GM23338 (cell line): Measurements from ENCODE around the gene DTYMK. TPM values are rescaled to one million over a fixed set of nuclear protein-coding genes. Genes with fewer than 3 reads are reported as not detected.

ENCODE experiments used
- ATAC-seq: fragments of 200-7000 bp; cut with Tn5 transposase; 3 replicates; pipeline ENCODE4 v1.9.1; 2020
- DNase-seq: peaks from one replicate; pipeline ENCODE4 v3.0.0-alpha.2; 2015; ENCODE audit warnings: low spot score
- H2AFZ ChIP-seq: fragments of 200-600 bp; sonication (generic); 2 replicates; pipeline ENCODE4 v1.8.0; 2016; ENCODE audit warnings: antibody characterized with exemption, mild to moderate bottlenecking, moderate library complexity
- H3F3A ChIP-seq: fragments of 200-600 bp; sonication (generic); replicated peaks from 2 replicates; pipeline ENCODE4 v1.8.0; 2017; ENCODE audit warnings: antibody characterized with exemption, mixed run types, low read depth
- H3K27ac ChIP-seq: fragments of 200-600 bp; sonication (generic); 2 replicates; pipeline ENCODE4 v1.6.1; 2016; ENCODE audit warnings: low read depth
- H3K27me3 ChIP-seq: fragments of 200-600 bp; sonication (generic); 2 replicates; pipeline ENCODE4 v1.8.0; 2016; ENCODE audit warnings: mild to moderate bottlenecking, mixed run types, moderate library complexity; ENCODE audit not compliant: insufficient read depth
- H3K36me3 ChIP-seq: fragments of 200-600 bp; sonication (generic); 2 replicates; pipeline ENCODE4 v1.8.0; 2016; ENCODE audit warnings: mild to moderate bottlenecking; ENCODE audit not compliant: insufficient read depth
- H3K4me1 ChIP-seq: fragments of 200-600 bp; sonication (generic); 2 replicates; pipeline ENCODE4 v1.8.0; 2016; ENCODE audit warnings: mild to moderate bottlenecking, moderate library complexity; ENCODE audit not compliant: insufficient read depth
- H3K4me2 ChIP-seq: fragments of 200-600 bp; sonication (generic); 2 replicates; pipeline ENCODE4 v1.7.1; 2017; ENCODE audit warnings: mixed run types
- H3K4me3 ChIP-seq: fragments of 200-600 bp; sonication (generic); 2 replicates; pipeline ENCODE4 v1.6.1; 2016; ENCODE audit warnings: mixed run types
- H3K79me2 ChIP-seq: fragments of 200-600 bp; sonication (generic); replicated peaks from 2 replicates; pipeline ENCODE4 v1.8.0; 2017; ENCODE audit warnings: mild to moderate bottlenecking; ENCODE audit not compliant: insufficient read depth
- H3K9me2 ChIP-seq: fragments of 200-600 bp; sonication (generic); 2 replicates; pipeline ENCODE4 v1.8.0; 2017; ENCODE audit not compliant: insufficient read depth
- H4K20me1 ChIP-seq: fragments of 200-600 bp; sonication (generic); replicated peaks from 2 replicates; pipeline ENCODE4 v1.8.0; 2017; ENCODE audit warnings: mild to moderate bottlenecking; ENCODE audit not compliant: insufficient read depth
- H3K27ac Mint-ChIP-seq: 2 replicates; pipeline ENCODE4 v1.8.0; 2020; ENCODE audit warnings: inconsistent platforms, mild to moderate bottlenecking, moderate library complexity, mixed read lengths
- H3K27me3 Mint-ChIP-seq: 3 replicates; pipeline ENCODE4 v1.8.0; 2022; ENCODE audit warnings: low read depth, mild to moderate bottlenecking, moderate library complexity, mixed read lengths, inconsistent platforms; ENCODE audit not compliant: insufficient read depth, poor library complexity
- H3K36me3 Mint-ChIP-seq: 3 replicates; pipeline ENCODE4 v1.8.0; 2021; ENCODE audit warnings: low read depth, mild to moderate bottlenecking, inconsistent platforms, moderate library complexity, mixed read lengths
- H3K4me1 Mint-ChIP-seq: 3 replicates; pipeline ENCODE4 v1.8.0; 2020; ENCODE audit warnings: mild to moderate bottlenecking, inconsistent platforms, mixed read lengths
- H3K4me3 Mint-ChIP-seq: 3 replicates; pipeline ENCODE4 v1.8.0; 2021; ENCODE audit warnings: moderate library complexity, mild to moderate bottlenecking, inconsistent platforms, mixed read lengths
- H3K9me3 Mint-ChIP-seq: 3 replicates; pipeline ENCODE4 v1.8.0; 2020; ENCODE audit warnings: moderate library complexity, mild to moderate bottlenecking, inconsistent platforms, mixed read lengths
- CREB1 ChIP-seq: fragments of 250-450 bp; sonication (Bioruptor Pico); IDR thresholded peaks from 2 replicates; pipeline ENCODE4 v1.5.0; 2020; ENCODE audit warnings: low read depth, mild to moderate bottlenecking, moderate library complexity
- CTCF ChIP-seq, 2 experiments: fragments of 200-600 bp in 1 of 2; sonication (generic) in 1 of 2; conservative IDR thresholded peaks; 2 replicates each; pipeline versions ENCODE4 v1.5.1 to v1.6.1; 2016 to 2017; ENCODE audit warnings: antibody characterized with exemption in 2 of 2, low read depth in 2 of 2, mild to moderate bottlenecking in 2 of 2, moderate library complexity in 1 of 2
- EZH2 ChIP-seq: fragments of 200-600 bp; sonication (generic); IDR thresholded peaks from one replicate; pipeline ENCODE4 v1.8.0; 2017; ENCODE audit warnings: antibody characterized with exemption, mild to moderate bottlenecking, low read depth; ENCODE audit not compliant: unreplicated experiment
- EZH2phosphoT487 ChIP-seq: fragments of 200-600 bp; sonication (generic); IDR thresholded peaks from one replicate; pipeline ENCODE4 v1.8.1; 2018; ENCODE audit warnings: antibody characterized with exemption; ENCODE audit not compliant: unreplicated experiment
- NANOG ChIP-seq: IDR thresholded peaks from 2 replicates; pipeline ENCODE4 v1.6.1; 2016; ENCODE audit warnings: antibody characterized with exemption, borderline replicate concordance
- POLR2AphosphoS5 ChIP-seq: IDR thresholded peaks from 2 replicates; pipeline ENCODE4 v1.6.1; 2016; ENCODE audit warnings: antibody characterized with exemption, low read depth
- STAT1 ChIP-seq: IDR thresholded peaks from one replicate; pipeline ENCODE4 v1.6.1; 2016; ENCODE audit warnings: antibody characterized with exemption; ENCODE audit not compliant: unreplicated experiment
- ZNF114 ChIP-seq: fragments of 250-450 bp; sonication (Bioruptor Pico); IDR thresholded peaks from 2 replicates; pipeline ENCODE4 v1.5.0; 2020; ENCODE audit warnings: mild to moderate bottlenecking, moderate library complexity
- ZNF331 ChIP-seq: fragments of 250-450 bp; sonication (Bioruptor Pico); IDR thresholded peaks from 2 replicates; pipeline ENCODE4 v1.5.0; 2020; ENCODE audit warnings: low read depth, mild to moderate bottlenecking, moderate library complexity
- polyA plus RNA-seq: library from polyadenylated mRNA; unstranded; fragments of >200 nt; fragmentation: Nextera tagmentation; extraction: Ambion mirVana; gene quantifications from 2 replicates; pipeline ENCODE4 v1.2.1, GENCODE V29; 2016
- total RNA-seq: library from RNA; depleted of rRNA; stranded (reverse); fragments of >200 nt; shearing (Covaris generic); gene quantifications from 2 replicates; pipeline ENCODE4 v1.2.3, GENCODE V29; 2014
- TF ChIP-seq, protein P1 (sequence below): IDR thresholded peaks from one replicate; pipeline ENCODE4 v1.6.1; 2018; ENCODE audit warnings: antibody characterized with exemption; ENCODE audit not compliant: unreplicated experiment

DTYMK gene
- total and polyA plus RNA-seq, 2 experiments from 2014 or later = 55.4 to 65.4 TPM

DNA sequence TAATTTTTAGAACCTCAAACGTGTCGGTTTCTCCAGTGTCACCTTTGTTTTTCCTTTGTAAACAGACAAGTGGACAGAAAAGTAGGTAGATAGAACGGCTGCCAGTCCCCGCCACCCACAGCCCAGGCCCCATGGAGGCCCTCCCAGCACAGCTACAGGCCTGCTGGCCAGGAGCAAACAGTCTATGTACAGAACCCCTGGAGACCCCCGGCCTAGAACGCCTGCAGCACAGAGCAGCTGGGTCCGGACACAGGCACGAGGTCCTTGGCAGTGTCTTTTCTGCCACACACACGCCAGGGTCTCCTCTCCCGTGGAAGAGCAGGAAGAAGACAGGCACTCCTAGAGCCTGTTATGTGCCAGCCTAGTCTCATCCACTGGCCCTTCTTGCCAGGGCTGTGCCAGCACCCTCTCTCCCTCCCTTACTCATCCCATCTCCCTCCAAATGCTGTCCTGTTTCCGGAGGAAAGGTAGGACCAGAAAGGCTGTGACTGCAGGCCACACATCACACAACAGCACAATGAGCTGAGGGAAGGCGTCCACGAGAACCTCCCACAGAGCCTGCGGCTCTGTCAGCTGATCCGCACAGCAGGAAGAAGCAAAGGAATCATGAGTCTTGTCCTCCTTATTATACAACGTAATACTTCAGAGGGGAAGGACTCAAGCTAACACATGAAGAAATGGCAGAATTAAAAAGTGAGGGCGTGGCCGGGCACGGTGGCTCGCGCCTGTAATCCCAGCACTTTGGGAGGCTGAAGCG is 7.7 kb downstream of the DTYMK start (continued):
- TF ChIP-seq EZH2phosphoT487 = no peak
- TF ChIP-seq NANOG = no peak
- TF ChIP-seq POLR2AphosphoS5 = no peak
- no peak for TF ChIP-seq CREB1 (CRISPR knock-in tag)
- TF ChIP-seq, protein P1, sequence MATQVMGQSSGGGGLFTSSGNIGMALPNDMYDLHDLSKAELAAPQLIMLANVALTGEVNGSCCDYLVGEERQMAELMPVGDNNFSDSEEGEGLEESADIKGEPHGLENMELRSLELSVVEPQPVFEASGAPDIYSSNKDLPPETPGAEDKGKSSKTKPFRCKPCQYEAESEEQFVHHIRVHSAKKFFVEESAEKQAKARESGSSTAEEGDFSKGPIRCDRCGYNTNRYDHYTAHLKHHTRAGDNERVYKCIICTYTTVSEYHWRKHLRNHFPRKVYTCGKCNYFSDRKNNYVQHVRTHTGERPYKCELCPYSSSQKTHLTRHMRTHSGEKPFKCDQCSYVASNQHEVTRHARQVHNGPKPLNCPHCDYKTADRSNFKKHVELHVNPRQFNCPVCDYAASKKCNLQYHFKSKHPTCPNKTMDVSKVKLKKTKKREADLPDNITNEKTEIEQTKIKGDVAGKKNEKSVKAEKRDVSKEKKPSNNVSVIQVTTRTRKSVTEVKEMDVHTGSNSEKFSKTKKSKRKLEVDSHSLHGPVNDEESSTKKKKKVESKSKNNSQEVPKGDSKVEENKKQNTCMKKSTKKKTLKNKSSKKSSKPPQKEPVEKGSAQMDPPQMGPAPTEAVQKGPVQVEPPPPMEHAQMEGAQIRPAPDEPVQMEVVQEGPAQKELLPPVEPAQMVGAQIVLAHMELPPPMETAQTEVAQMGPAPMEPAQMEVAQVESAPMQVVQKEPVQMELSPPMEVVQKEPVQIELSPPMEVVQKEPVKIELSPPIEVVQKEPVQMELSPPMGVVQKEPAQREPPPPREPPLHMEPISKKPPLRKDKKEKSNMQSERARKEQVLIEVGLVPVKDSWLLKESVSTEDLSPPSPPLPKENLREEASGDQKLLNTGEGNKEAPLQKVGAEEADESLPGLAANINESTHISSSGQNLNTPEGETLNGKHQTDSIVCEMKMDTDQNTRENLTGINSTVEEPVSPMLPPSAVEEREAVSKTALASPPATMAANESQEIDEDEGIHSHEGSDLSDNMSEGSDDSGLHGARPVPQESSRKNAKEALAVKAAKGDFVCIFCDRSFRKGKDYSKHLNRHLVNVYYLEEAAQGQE = no peak
- TF ChIP-seq ZNF331 (CRISPR knock-in tag) = no peak
- no peak for TF ChIP-seq EZH2
- TF ChIP-seq ZNF114 = no peak
- TF ChIP-seq CTCF (conservative IDR thresholded peaks at IDR 0.05; ENCODE audit: low read depth in 2 of 2) = no peak
- no peak for TF ChIP-seq STAT1

DNA sequence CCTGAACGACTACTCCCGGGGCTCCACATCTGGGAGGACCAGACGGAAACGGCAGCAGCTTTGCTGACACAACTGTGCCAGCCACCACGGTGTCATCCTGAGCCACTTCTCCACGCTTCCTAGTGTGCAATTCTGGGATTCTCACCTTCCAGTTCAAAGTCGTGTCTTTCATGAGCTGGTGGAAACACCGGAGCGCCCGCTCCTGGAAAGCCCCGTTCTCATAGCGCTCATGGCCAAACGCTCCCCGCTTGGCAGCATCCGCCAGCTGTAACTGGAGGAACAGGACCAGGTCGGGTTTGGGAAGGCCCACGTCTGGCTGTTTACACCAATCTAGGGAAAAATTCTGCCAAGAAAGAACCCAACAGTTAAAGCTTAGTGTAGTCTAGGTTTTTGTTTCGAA is 8.3 kb downstream of the DTYMK start:
- peaks cover 11% of the 10 kb centered on the region for H4K20me1 ChIP-seq
- H3K4me1 ChIP-seq = no peaks in the 10 kb centered on the region
- peaks cover 5% of the 10 kb centered on the region; the same call in 2 of the 3 replicates for H3K4me1 Mint-ChIP-seq
- H3K4me2 ChIP-seq = no peak overlapping the region
- no peak overlapping the region for H3K4me3 ChIP-seq
- H3K36me3 ChIP-seq = peaks cover 13% of the 10 kb centered on the region
- H3K27ac Mint-ChIP-seq = no peak overlapping the region
- no peaks in the 10 kb centered on the region for H3K9me2 ChIP-seq
- H3K27me3 ChIP-seq = no peaks in the 10 kb centered on the region
- no peak for ATAC-seq
- peaks cover 73% of the 10 kb centered on the region for H3K36me3 Mint-ChIP-seq
- H3K27ac ChIP-seq = no peak overlapping the region
- H3K79me2 ChIP-seq = peaks cover 20% of the 10 kb centered on the region; the same call in 1 of the 2 replicates
- peaks cover 14% of the 10 kb centered on the region for H3K27me3 Mint-ChIP-seq
- no peaks in the 10 kb centered on the region; the same call in none of the 2 replicates for H3F3A ChIP-seq
- no peak for DNase-seq
- no peaks in the 10 kb centered on the region for H3K9me3 Mint-ChIP-seq
- TF ChIP-seq, protein P1 = no peak
- no peak for TF ChIP-seq CREB1 (CRISPR knock-in tag)
- TF ChIP-seq ZNF331 (CRISPR knock-in tag) = no peak
- TF ChIP-seq EZH2phosphoT487 = no peak
- no peak overlapping the region for H3K4me3 Mint-ChIP-seq
- no peak overlapping the region for H2AFZ ChIP-seq
